ENCODE results near the gene TRPV2.

Gene TRPV2

DNA sequence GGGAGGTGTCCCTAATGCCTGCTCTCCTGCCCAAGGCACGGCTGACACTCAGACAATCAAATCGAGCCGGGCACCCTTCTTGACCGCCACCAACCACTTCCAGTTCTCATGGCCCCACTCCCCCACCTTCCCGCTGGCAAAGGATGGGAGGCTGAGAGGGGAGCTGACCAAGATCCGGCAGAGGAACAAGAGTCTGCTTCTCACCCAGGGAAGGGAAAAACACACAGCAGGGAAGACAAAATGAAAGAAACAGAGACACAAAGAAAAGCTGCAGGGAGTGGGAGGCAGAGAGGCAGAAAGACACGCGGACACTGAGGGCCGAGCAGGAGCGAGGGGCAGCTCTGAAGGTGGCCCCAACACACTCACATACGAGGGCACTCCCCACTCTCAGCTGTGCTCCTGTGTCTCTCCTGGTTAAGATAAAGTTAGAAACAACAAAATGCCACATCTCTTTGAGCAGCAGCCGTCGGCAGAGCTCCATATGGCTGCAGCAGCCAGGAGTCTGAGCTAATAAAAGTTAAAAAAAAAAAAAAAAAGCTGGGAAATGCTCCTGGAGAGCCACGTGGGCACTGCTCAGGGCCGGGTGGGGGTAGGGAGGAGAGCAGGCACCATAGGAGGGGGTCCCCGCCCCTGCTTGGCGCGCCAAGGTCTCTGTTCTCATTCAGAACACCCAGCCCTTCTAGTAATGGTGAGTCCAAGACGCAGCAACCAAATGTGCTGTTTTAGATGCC lies 69.2 kb downstream of the TRPV2 start:
- H3K4me3 ChIP-seq (ENCODE audit: low read length) = no peak overlapping the region
- no peak overlapping the region for H2AFZ ChIP-seq (ENCODE audit: low read depth, low read length)
- H3K27me3 ChIP-seq (ENCODE audit: insufficient read depth, low read length) = no peaks in the 10 kb centered on the region
- peaks cover 21% of the 10 kb centered on the region for H3K4me1 ChIP-seq (ENCODE audit: insufficient read depth, low read length)
- no peaks in the 10 kb centered on the region for H3K9me3 ChIP-seq (ENCODE audit: low read length)
- H3K36me3 ChIP-seq (ENCODE audit: insufficient read depth, low read length) = no peaks in the 10 kb centered on the region

Measured in neuron (in vitro differentiated cells).